Coronary artery (tissue), 2 donors: ENCODE measurements around the gene POLR3A.

Experiments
- DNase-seq: peaks from one replicate; pipeline ENCODE4 v3.0.0-alpha.2; 2017; ENCODE audit warnings: low spot score
- H3K27ac ChIP-seq, 2 donors: fragments of 200-600 bp; sonication (generic); one replicate each; pipeline ENCODE4 v1.5.1; 2016 to 2019
- H3K4me3 ChIP-seq: fragments of 200-600 bp; sonication (generic); 2 replicates; pipeline ENCODE4 v1.5.1; 2016; ENCODE audit warnings: mild to moderate bottlenecking, moderate library complexity
- TF ChIP-seq, protein P1 (sequence below): fragments of 200-600 bp; sonication (generic); IDR thresholded peaks from one replicate; pipeline ENCODE4 v1.5.1; 2019; ENCODE audit warnings: antibody characterized with exemption

The POLR3A gene

DNA sequence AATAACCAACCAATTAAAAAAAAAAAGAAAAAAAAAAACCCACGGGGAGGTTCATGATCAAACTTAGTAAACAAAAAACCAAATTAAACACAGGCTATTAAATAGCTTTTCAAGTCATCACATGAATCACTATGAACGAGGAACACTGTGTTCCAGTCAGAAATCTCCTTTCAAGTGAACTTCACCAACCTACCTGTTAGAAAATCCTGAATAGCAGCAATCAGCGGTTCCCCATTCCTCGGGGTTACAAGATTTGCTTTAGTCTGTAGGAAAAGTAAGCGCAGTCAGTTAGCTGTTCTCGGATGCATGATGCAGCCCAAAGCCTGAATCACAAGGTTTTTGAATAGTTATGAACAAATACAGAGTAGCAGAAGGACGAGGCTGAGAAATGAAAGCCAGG is 19.0 kb downstream of the POLR3A start:
- Histone ChIP-seq H3K4me3 (no peak overlapping the region), H3K27ac (no peak overlapping the region)
- no peak for DNase-seq
- TF ChIP-seq, protein P1, sequence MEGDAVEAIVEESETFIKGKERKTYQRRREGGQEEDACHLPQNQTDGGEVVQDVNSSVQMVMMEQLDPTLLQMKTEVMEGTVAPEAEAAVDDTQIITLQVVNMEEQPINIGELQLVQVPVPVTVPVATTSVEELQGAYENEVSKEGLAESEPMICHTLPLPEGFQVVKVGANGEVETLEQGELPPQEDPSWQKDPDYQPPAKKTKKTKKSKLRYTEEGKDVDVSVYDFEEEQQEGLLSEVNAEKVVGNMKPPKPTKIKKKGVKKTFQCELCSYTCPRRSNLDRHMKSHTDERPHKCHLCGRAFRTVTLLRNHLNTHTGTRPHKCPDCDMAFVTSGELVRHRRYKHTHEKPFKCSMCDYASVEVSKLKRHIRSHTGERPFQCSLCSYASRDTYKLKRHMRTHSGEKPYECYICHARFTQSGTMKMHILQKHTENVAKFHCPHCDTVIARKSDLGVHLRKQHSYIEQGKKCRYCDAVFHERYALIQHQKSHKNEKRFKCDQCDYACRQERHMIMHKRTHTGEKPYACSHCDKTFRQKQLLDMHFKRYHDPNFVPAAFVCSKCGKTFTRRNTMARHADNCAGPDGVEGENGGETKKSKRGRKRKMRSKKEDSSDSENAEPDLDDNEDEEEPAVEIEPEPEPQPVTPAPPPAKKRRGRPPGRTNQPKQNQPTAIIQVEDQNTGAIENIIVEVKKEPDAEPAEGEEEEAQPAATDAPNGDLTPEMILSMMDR = no peak

DNA sequence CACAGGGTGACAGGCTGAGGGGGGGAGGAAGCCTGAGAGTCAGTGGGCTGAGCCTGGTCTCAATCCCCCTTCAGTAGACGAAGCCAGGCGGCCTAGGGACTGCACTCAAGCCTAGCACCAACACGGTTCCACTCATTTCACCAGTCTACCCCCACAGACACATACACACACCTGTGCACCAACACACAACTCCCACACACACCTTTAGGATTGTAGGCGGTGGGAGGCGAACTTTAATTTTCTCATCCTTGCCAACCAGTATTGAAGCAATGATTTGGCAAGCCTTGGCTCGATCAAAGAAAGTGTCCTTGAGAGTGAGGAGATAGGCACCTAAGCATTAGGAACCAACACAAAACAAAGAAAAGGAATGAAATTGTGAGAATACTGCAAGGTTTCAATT is 19.7 kb downstream of the POLR3A start:
- no peak for DNase-seq
- no peak overlapping the region for H3K4me3 ChIP-seq
- H3K27ac ChIP-seq = no peak overlapping the region
- TF ChIP-seq, protein P1 = no peak

DNA sequence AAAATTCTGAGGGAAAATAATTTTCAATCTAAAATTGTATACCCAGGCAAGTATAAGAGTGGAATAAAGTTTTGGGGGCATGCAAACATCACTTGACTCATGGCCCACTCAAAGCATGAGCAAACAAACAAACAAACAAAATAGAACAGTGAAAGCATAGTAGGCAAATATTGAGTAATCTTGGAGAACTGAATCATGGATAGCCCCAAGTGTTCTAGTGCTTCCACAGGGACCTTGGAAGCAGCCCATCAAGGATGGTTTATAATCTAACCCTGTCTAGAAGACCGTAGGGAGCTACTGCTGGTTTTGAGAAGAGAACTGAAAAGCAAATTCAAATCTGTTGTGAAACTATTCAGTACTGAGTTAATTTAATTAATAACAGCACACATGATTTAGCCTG is 22.1 kb downstream of the POLR3A start:
- TF ChIP-seq, protein P1 = no peak
- Histone ChIP-seq H3K27ac (no peak overlapping the region), H3K4me3 (no peak overlapping the region)
- no peak for DNase-seq

- Histone ChIP-seq H3K4me3 (no peak overlapping the region), H3K27ac (no peak overlapping the region)
- TF ChIP-seq, protein P1 = no peak
- DNase-seq = no peak
Measured at GRCh38 chr10:78004215-78005026, 24.9 kb downstream of the POLR3A start.

DNA sequence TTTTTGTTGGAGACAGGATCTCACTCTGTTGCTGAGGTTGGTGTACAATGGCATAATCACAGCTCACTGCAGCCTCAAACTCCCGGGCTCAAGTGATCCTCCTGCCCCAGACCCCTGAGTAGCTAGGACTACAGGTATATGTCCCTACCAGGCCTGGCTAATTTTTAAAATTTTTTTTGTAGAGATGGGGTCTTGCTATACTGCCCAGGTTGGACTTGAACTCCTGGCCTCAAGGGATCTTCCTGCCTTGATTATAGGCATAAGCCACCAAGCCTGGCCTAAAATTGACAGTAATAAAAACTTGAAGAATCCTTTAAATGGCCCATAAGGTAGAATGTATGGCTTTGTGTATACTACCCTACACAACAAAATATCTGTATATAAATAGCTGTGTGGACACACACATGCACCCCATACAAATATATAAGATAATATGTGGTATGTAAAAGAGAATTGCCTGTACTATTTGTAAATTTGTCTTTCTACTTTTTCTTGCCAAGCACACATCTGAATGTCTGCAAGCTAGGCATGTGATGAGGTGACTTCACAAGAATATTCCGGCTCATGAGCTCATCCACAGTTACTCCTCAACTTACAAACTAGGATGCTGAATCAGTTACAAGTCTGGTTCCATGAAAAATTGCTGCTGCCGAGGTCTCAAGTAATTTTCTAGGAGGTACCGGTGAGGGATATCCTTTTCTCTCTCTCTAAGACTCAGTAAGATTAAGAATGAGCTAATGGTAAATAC is 26.6 kb downstream of the POLR3A start:
- Histone ChIP-seq H3K4me3 (no peak overlapping the region), H3K27ac (no peak overlapping the region)
- TF ChIP-seq, protein P1 = no peak
- no peak for DNase-seq

GRCh38 chr10:78000956-78001472 is 28.3 kb downstream of the POLR3A start:
- no peak overlapping the region for H3K27ac ChIP-seq
- TF ChIP-seq, protein P1 = no peak
- H3K4me3 ChIP-seq = no peak overlapping the region
- no peak for DNase-seq
